CD14-positive monocyte (primary cell): ENCODE measurements around the gene BCL2L1. TPM values are rescaled to one million over a fixed set of nuclear protein-coding genes. Genes with fewer than 3 reads are reported as not detected.
A peak's percentile ranks its signal among the peaks of the same experiment; 100 is the strongest.

Experiments
- DNase-seq, 3 donors: peaks; one replicate each; pipeline ENCODE4 v3.0.0-alpha.2; 2011 to 2022
- H2AFZ ChIP-seq: 2 replicates; pipeline ENCODE4 v1.6.0; 2012; ENCODE audit warnings: mild to moderate bottlenecking, low read depth, low read length, inconsistent platforms; ENCODE audit not compliant: insufficient read depth, poor library complexity, severe bottlenecking
- H3K27ac ChIP-seq, 2 donors: 1 replicate in 1 of 2; 2 replicates in 1 of 2; pipeline ENCODE4 v1.5.1; 2012 to 2013; ENCODE audit warnings: low read length in 2 of 2, control low read depth in 1 of 2, inconsistent platforms in 1 of 2, low read depth in 1 of 2, mild to moderate bottlenecking in 1 of 2
- H3K27me3 ChIP-seq, 2 donors: one replicate each; pipeline versions ENCODE4 v1.6.0 to v1.6.1; 2011 to 2013; ENCODE audit warnings: low read length in 2 of 2; ENCODE audit not compliant: control insufficient read depth in 2 of 2, insufficient read depth in 2 of 2
- H3K36me3 ChIP-seq, 2 donors: replicated peaks in 1 of 2; 1 replicate in 1 of 2; 2 replicates in 1 of 2; pipeline versions ENCODE4 v1.5.1 to v1.6.1; 2012 to 2013; ENCODE audit warnings: low read length in 2 of 2, control low read depth in 1 of 2, inconsistent platforms in 1 of 2, mild to moderate bottlenecking in 1 of 2; ENCODE audit not compliant: insufficient read depth in 2 of 2, control insufficient read depth in 1 of 2
- H3K4me1 ChIP-seq, 2 donors: 1 replicate in 1 of 2; 2 replicates in 1 of 2; pipeline versions ENCODE4 v1.5.1 to v1.6.1; 2012 to 2013; ENCODE audit warnings: low read length in 2 of 2, control low read depth in 1 of 2, inconsistent platforms in 1 of 2, mild to moderate bottlenecking in 1 of 2, moderate library complexity in 1 of 2; ENCODE audit not compliant: insufficient read depth in 2 of 2, control insufficient read depth in 1 of 2
- H3K4me2 ChIP-seq: replicated peaks from 2 replicates; pipeline ENCODE3; 2012; ENCODE audit warnings: low read length, moderate library complexity, mild to moderate bottlenecking; ENCODE audit not compliant: poor library complexity, severe bottlenecking; ENCODE audit errors: extremely low read depth
- H3K4me3 ChIP-seq, 3 experiments: fragments of 200-600 bp in 1 of 3; sonication (generic) in 1 of 3; replicated peaks in 1 of 3; 1 replicate in 2 of 3; 2 replicates in 1 of 3; pipeline ENCODE4 v1.5.1; 2011 to 2013; ENCODE audit warnings: low read length in 3 of 3, mild to moderate bottlenecking in 3 of 3, control low read depth in 2 of 3, low read depth in 2 of 3, inconsistent platforms in 1 of 3, moderate library complexity in 1 of 3
- H3K79me2 ChIP-seq: 2 replicates; pipeline ENCODE4 v1.6.0; 2012; ENCODE audit warnings: mild to moderate bottlenecking, control low read depth, inconsistent platforms, low read length, moderate library complexity; ENCODE audit not compliant: insufficient read depth
- H3K9ac ChIP-seq: 2 replicates; pipeline ENCODE4 v1.6.0; 2017; ENCODE audit warnings: low read length, mild to moderate bottlenecking; ENCODE audit not compliant: insufficient read depth, poor library complexity, severe bottlenecking
- H3K9me3 ChIP-seq, 2 donors: replicated peaks in 1 of 2; 1 replicate in 1 of 2; 2 replicates in 1 of 2; pipeline versions ENCODE4 v1.5.1 to v1.6.1; 2012 to 2013; ENCODE audit warnings: low read length in 2 of 2, control low read depth in 1 of 2; ENCODE audit not compliant: control insufficient read depth in 1 of 2, insufficient read depth in 1 of 2
- H4K20me1 ChIP-seq: 2 replicates; pipeline ENCODE4 v1.6.0; 2012; ENCODE audit warnings: mild to moderate bottlenecking, low read length, control low read depth, moderate library complexity; ENCODE audit not compliant: insufficient read depth
- H3K27ac Mint-ChIP-seq, 7 donors: one replicate each; pipeline ENCODE4 v1.8.0; 2020; ENCODE audit warnings: mild to moderate bottlenecking in 7 of 7, mixed read lengths in 7 of 7, moderate library complexity in 6 of 7, inconsistent platforms in 2 of 7
- H3K27me3 Mint-ChIP-seq, 3 donors: one replicate each; pipeline ENCODE4 v1.8.0; 2021 to 2022; ENCODE audit warnings: low read depth in 3 of 3, mild to moderate bottlenecking in 3 of 3, mixed read lengths in 3 of 3, moderate library complexity in 3 of 3, inconsistent platforms in 1 of 3
- H3K36me3 Mint-ChIP-seq, 2 donors: one replicate each; pipeline ENCODE4 v1.8.0; 2020; ENCODE audit warnings: mixed read lengths in 2 of 2, inconsistent platforms in 1 of 2, mild to moderate bottlenecking in 1 of 2
- H3K4me1 Mint-ChIP-seq: one replicate; pipeline ENCODE4 v1.8.0; 2020; ENCODE audit warnings: mild to moderate bottlenecking, mixed read lengths
- H3K4me3 Mint-ChIP-seq, 2 donors: one replicate each; pipeline ENCODE4 v1.8.0; 2020; ENCODE audit warnings: mild to moderate bottlenecking in 2 of 2, mixed read lengths in 2 of 2, moderate library complexity in 1 of 2
- H3K9me3 Mint-ChIP-seq, 7 donors: one replicate each; pipeline ENCODE4 v1.8.0; 2020 to 2022; ENCODE audit warnings: mixed read lengths in 7 of 7, mild to moderate bottlenecking in 6 of 7, moderate library complexity in 6 of 7, inconsistent platforms in 2 of 7
- CTCF ChIP-seq: fragments of 200-600 bp; IDR thresholded peaks from one replicate; pipeline ENCODE4 v1.8.0; 2022; ENCODE audit warnings: antibody characterized with exemption, mild to moderate bottlenecking
- WGBS: methylation state at CpG from one replicate; pipeline ENCODE4 v1.1.5; 2013; ENCODE audit warnings: missing lambda C conversion rate; ENCODE audit not compliant: insufficient coverage; 5-methylcytosine and 5-hydroxymethylcytosine counted together
- intact Hi-C, 2 donors: fragments of 100-400 bp; cut with micrococcal nuclease; formaldehyde crosslinking; loops; one replicate each; pipeline versions ENCODE4 v1.15.0 to v1.15.1; 2023
- polyA plus RNA-seq, 3 donors: library from polyadenylated mRNA; depleted of rRNA in 1 of 3; unstranded in 2 of 3; stranded (reverse) in 1 of 3; fragments of 300-500 nt in 2 of 3; fragments of >200 nt in 1 of 3; fragmentation: Illumina TruSeq in 2 of 3; gene quantifications; 1 replicate in 2 of 3; 2 replicates in 1 of 3; pipeline ENCODE4 v1.2.3, GENCODE V29; 2012 to 2021

BCL2L1 gene
- polyA plus RNA-seq, 3 donors, result 12.4 to 16.8 (median 14.3) TPM

- Histone ChIP-seq H3K36me3 (peaks cover 22 to 45% of the 10 kb centered on the region in 2 donors), H3K9me3 (no peaks in the 10 kb centered on the region), H3K4me2 (no peak overlapping the region), H3K27ac (no peak overlapping the region), H3K9ac (no peak overlapping the region), H3K4me3 (no peak overlapping the region), H3K4me1 (peaks cover 19 to 38% of the 10 kb centered on the region in 2 donors), H2AFZ (no peak overlapping the region), H4K20me1 (peaks cover 13% of the 10 kb centered on the region), H3K27me3 (no peaks in the 10 kb centered on the region), H3K79me2 (no peaks in the 10 kb centered on the region)
- peaks cover 0 to 3% (median 3%) of the 10 kb centered on the region in 3 donors for H3K27me3 Mint-ChIP-seq
- no peak for DNase-seq
- WGBS, result 100% methylated on average over 10 of the region's 10 CpGs
- peaks cover 34% of the 10 kb centered on the region for H3K4me1 Mint-ChIP-seq
- peak overlapping the region in 2 of 7 donors; percentile 40 to 54 for H3K27ac Mint-ChIP-seq
- no peak overlapping the region for H3K4me3 Mint-ChIP-seq
- peaks cover 38 to 40% of the 10 kb centered on the region in 2 donors for H3K36me3 Mint-ChIP-seq
- intact Hi-C loops, result no loop called here
- no peaks in the 10 kb centered on the region for H3K9me3 Mint-ChIP-seq
- TF ChIP-seq CTCF, result no peak
Observed at GRCh38 chr20:31665753-31666152, 56.9 kb downstream of the BCL2L1 start.

GRCh38 chr20:31664696-31665354 is 57.8 kb downstream of the BCL2L1 start:
- H3K4me1 Mint-ChIP-seq, result peaks cover 34% of the 10 kb centered on the region

More at GRCh38 chr20:31664696-31665354, 57.8 kb downstream of the BCL2L1 start:
- Histone ChIP-seq H3K27me3 (no peaks in the 10 kb centered on the region), H2AFZ (no peak overlapping the region), H3K36me3 (peaks cover 19 to 35% of the 10 kb centered on the region in 2 donors), H4K20me1 (peaks cover 13% of the 10 kb centered on the region), H3K9ac (no peak overlapping the region), H3K9me3 (no peaks in the 10 kb centered on the region), H3K27ac (no peak overlapping the region), H3K4me3 (no peak overlapping the region), H3K4me2 (no peak overlapping the region), H3K4me1 (peaks cover 19 to 38% of the 10 kb centered on the region in 2 donors), H3K79me2 (no peaks in the 10 kb centered on the region)
- Mint-ChIP-seq H3K4me3 (no peak overlapping the region), H3K27ac (peak overlapping the region in 4 of 7 donors; percentile 3 to 70 (median 50)), H3K36me3 (peaks cover 32% of the 10 kb centered on the region in 2 donors), H3K27me3 (peaks cover 2 to 3% (median 3%) of the 10 kb centered on the region in 3 donors), H3K9me3 (no peaks in the 10 kb centered on the region)
- no peak for DNase-seq
- TF ChIP-seq CTCF, result no peak
- intact Hi-C loops, result no loop called here
- 100% methylated on average over 1 of the region's 2 CpGs for WGBS
